Activated naive CD8-positive, alpha-beta T cell treated with anti-CD3 and anti-CD28 coated beads, Interleukin-2, amount 10 ng/mL, durations not matched to agents 7 days and 5 days (primary cell): ENCODE results near the gene SRRM2. TPM values are rescaled to one million over a fixed set of nuclear protein-coding genes. Genes with fewer than 3 reads are reported as not detected.

Experiments used
- ATAC-seq: fragments of 150-1000 bp; cut with Tn5 transposase; one replicate; pipeline ENCODE4 v1.10.0; 2021; ENCODE audit warnings: low read depth, moderate library complexity
- POLR2A ChIA-PET: fragments of 350-600 bp; sonication (Branson Sonifier 250); formaldehyde crosslinking; loops from one replicate; lab custom pipeline; 2021; ENCODE audit warnings: antibody characterized with exemption; lab: Charles Lee
- DNase-seq: peaks from one replicate; pipeline ENCODE4 v3.0.0; 2021
- H3K27ac Mint-ChIP-seq: one replicate; pipeline ENCODE4 v1.8.0; 2022; ENCODE audit warnings: mild to moderate bottlenecking, mixed read lengths
- H3K27me3 Mint-ChIP-seq: one replicate; pipeline ENCODE4 v1.8.0; 2022; ENCODE audit warnings: mild to moderate bottlenecking, moderate library complexity, mixed read lengths
- H3K36me3 Mint-ChIP-seq: one replicate; pipeline ENCODE4 v1.8.0; 2021; ENCODE audit warnings: mild to moderate bottlenecking, mixed read lengths
- H3K4me1 Mint-ChIP-seq: one replicate; pipeline ENCODE4 v1.8.0; 2021; ENCODE audit warnings: mixed read lengths
- H3K4me3 Mint-ChIP-seq: one replicate; pipeline ENCODE4 v1.8.0; 2022; ENCODE audit warnings: mild to moderate bottlenecking, moderate library complexity, mixed read lengths
- H3K9me3 Mint-ChIP-seq: one replicate; pipeline ENCODE4 v1.8.0; 2021; ENCODE audit warnings: mixed read lengths
- total RNA-seq, 2 experiments: library from RNA; stranded (reverse); gene quantifications; one replicate each; pipeline ENCODE4 v1.2.3, GENCODE V29; 2021

The SRRM2 gene
- total RNA-seq, 2 experiments from 2014 or later = 740 to 773 TPM

DNA sequence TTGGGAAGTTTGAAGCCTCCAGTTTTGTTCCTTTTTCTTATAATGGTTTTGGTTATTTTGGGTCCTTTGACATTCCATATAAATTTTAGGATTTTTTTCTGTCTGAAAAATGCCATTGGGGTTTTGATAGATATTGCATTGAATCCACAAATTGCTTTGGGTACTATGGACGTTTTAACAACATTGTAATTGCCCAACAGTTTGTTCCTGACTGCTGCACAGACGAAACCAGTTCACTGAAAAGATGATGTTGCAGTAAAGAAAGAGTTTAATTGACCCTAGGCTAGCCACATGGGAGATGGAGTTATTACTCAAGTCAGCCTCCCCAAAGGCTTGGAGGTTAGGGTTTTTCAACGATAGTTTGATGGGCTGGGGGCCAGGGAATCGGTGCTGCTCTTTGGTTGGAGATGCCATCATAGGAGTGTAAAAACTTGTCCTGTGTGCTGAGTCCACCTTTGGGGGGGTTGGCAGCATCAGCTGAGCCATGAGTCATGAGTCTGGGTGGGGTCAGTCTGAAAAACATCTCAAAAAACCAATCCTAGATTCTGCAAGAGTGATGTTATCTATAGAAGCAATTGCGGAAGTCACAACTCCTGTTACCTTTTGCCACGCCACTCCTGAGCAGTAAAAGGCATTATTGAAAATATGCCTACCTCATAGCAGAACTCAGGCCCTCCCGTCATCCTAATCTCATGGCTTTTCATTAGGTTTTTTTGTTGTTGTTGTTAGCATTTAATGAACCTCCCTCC is 43.1 kb downstream of the SRRM2 start:
- ATAC-seq (no peak), DNase-seq (no peak)
- H3K9me3 Mint-ChIP-seq = no peaks in the 10 kb centered on the region
- H3K27ac Mint-ChIP-seq = no peak overlapping the region
- H3K27me3 Mint-ChIP-seq = peaks cover 33% of the 10 kb centered on the region
- H3K4me1 Mint-ChIP-seq = no peaks in the 10 kb centered on the region
- H3K4me3 Mint-ChIP-seq = no peak overlapping the region
- no peaks in the 10 kb centered on the region for H3K36me3 Mint-ChIP-seq
- POLR2A ChIA-PET = no interaction called here

DNA sequence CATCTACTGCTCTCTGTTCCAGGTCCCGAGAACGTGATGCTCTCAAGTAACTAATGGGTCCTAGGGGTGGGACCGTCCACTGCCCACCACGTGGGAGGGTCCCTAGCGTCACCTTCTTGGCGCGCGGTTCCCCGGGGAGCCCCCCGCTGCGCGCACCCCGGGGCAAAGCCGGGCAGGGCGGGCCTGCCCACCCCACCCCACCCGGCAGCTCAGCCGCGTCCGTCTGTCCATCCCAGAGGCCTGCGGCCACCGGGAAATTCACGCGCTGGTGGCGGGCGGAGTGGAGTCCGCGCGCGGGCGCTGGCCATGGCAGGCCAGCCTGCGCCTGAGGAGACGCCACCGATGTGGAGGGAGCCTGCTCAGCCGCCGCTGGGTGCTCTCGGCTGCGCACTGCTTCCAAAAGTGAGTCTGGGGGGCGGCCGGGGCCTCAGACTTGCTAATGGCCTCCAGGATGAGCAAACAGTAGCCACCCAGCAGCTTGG is 46.3 kb downstream of the SRRM2 start:
- POLR2A ChIA-PET = no interaction called here
- DNase-seq (peak; percentile 11), ATAC-seq (no peak)
- Mint-ChIP-seq H3K27ac (no peak overlapping the region), H3K4me1 (no peaks in the 10 kb centered on the region), H3K4me3 (no peak overlapping the region), H3K27me3 (peaks cover 28% of the 10 kb centered on the region), H3K9me3 (peaks cover under 1% of the 10 kb centered on the region), H3K36me3 (no peaks in the 10 kb centered on the region)

DNA sequence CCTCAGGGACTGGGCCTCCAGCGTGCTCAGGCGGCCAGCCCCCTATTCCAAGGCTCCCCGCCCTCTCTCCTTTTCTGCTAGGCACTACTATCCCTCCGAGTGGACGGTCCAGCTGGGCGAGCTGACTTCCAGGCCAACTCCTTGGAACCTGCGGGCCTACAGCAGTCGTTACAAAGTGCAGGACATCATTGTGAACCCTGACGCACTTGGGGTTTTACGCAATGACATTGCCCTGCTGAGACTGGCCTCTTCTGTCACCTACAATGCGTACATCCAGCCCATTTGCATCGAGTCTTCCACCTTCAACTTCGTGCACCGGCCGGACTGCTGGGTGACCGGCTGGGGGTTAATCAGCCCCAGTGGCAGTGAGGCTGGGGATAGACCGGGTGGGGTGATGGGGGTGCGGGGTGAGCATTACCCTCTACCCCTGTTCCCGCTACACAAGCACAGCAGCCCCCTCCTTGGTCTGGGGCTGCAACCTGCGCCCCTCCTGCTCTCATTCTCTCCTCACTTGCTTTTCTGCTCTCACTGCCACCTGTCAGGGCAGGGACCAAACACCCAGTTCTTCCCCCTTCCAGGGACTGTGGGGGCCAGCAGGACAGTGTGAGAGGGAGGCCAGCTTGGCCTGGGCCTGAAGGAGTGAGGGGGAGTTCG is 46.9 kb downstream of the SRRM2 start:
- POLR2A ChIA-PET = no interaction called here
- H3K9me3 Mint-ChIP-seq = peaks cover 3% of the 10 kb centered on the region
- no peak overlapping the region for H3K27ac Mint-ChIP-seq
- H3K27me3 Mint-ChIP-seq = peaks cover 31% of the 10 kb centered on the region
- H3K4me1 Mint-ChIP-seq = no peaks in the 10 kb centered on the region
- no peak for ATAC-seq
- no peak overlapping the region for H3K4me3 Mint-ChIP-seq
- H3K36me3 Mint-ChIP-seq = no peaks in the 10 kb centered on the region
- DNase-seq = no peak

GRCh38 chr16:2799859-2800226 is 47.4 kb downstream of the SRRM2 start:
- H3K27me3 Mint-ChIP-seq = peaks cover 26% of the 10 kb centered on the region
- peaks cover 4% of the 10 kb centered on the region for H3K9me3 Mint-ChIP-seq
- no peaks in the 10 kb centered on the region for H3K4me1 Mint-ChIP-seq
- ATAC-seq = no peak
- H3K4me3 Mint-ChIP-seq = no peak overlapping the region
- no peak for DNase-seq
- no peak overlapping the region for H3K27ac Mint-ChIP-seq
- POLR2A ChIA-PET = no interaction called here
- no peaks in the 10 kb centered on the region for H3K36me3 Mint-ChIP-seq

GRCh38 chr16:2803545-2804195 is 51.2 kb downstream of the SRRM2 start:
- POLR2A ChIA-PET = no interaction called here
- Mint-ChIP-seq H3K9me3 (peaks cover 7% of the 10 kb centered on the region), H3K4me3 (no peak overlapping the region), H3K36me3 (no peaks in the 10 kb centered on the region), H3K27me3 (peaks cover 11% of the 10 kb centered on the region), H3K4me1 (peaks cover 2% of the 10 kb centered on the region), H3K27ac (no peak overlapping the region)
- DNase-seq (no peak), ATAC-seq (no peak)

DNA sequence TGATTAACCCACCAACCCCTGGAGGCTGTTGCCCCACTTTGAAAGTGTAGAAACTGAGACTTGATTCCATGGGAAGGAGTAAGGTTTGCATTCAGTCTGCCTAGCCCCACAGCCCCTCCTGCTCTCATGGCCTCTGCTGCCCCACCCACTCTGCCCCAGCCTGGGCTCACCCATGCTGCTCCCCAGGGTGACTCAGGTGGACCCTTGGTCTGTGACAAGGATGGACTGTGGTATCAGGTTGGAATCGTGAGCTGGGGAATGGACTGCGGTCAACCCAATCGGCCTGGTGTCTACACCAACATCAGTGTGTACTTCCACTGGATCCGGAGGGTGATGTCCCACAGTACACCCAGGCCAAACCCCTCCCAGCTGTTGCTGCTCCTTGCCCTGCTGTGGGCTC is 52.3 kb downstream of the SRRM2 start:
- Mint-ChIP-seq H3K4me1 (peaks cover 2% of the 10 kb centered on the region), H3K9me3 (peaks cover 7% of the 10 kb centered on the region), H3K36me3 (no peaks in the 10 kb centered on the region), H3K4me3 (no peak overlapping the region), H3K27ac (no peak overlapping the region), H3K27me3 (peaks cover 17% of the 10 kb centered on the region)
- POLR2A ChIA-PET = no interaction called here
- DNase-seq = no peak
- no peak for ATAC-seq

GRCh38 chr16:2806286-2806685 is 53.8 kb downstream of the SRRM2 start:
- H3K9me3 Mint-ChIP-seq = peaks cover 7% of the 10 kb centered on the region
- no peak overlapping the region for H3K4me3 Mint-ChIP-seq
- POLR2A ChIA-PET = no interaction called here
- no peak for ATAC-seq
- H3K4me1 Mint-ChIP-seq = peaks cover 2% of the 10 kb centered on the region
- no peak overlapping the region for H3K27ac Mint-ChIP-seq
- H3K27me3 Mint-ChIP-seq = peaks cover 25% of the 10 kb centered on the region
- no peak for DNase-seq
- H3K36me3 Mint-ChIP-seq = no peaks in the 10 kb centered on the region

DNA sequence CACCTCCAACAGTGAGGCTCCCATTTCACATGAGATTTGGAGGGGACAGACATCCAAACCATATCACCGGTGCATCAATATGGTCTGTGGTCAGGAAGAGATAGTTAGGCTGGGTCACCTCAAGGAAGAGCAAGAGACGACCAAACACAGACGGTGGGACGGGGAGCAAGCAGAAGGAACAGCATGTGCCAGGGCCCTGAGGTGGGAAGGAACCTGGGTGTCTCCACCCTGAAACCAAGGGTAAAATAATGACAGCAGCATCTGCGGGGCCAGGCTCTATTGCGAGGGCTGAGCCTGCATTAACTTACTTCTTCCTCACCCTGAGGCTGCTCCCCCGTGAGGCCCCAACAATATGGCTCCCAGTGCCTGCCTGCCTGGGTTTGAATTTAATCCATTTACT is 55.7 kb downstream of the SRRM2 start:
- no peaks in the 10 kb centered on the region for H3K36me3 Mint-ChIP-seq

GRCh38 chr16:2809149-2809760 is 56.8 kb downstream of the SRRM2 start:
- H3K4me1 Mint-ChIP-seq = peaks cover 2% of the 10 kb centered on the region
- ATAC-seq (no peak), DNase-seq (no peak)
- H3K36me3 Mint-ChIP-seq = no peaks in the 10 kb centered on the region
- H3K9me3 Mint-ChIP-seq = peaks cover 5% of the 10 kb centered on the region
- H3K27ac Mint-ChIP-seq = no peak overlapping the region
- peaks cover 19% of the 10 kb centered on the region for H3K27me3 Mint-ChIP-seq
- POLR2A ChIA-PET = no interaction called here
- no peak overlapping the region for H3K4me3 Mint-ChIP-seq

More for the DNA sequence above, 55.7 kb downstream of the SRRM2 start:
- Mint-ChIP-seq H3K27ac (no peak overlapping the region), H3K27me3 (peaks cover 25% of the 10 kb centered on the region), H3K4me1 (peaks cover 2% of the 10 kb centered on the region), H3K4me3 (no peak overlapping the region), H3K9me3 (peaks cover 7% of the 10 kb centered on the region)
- ATAC-seq = no peak
- POLR2A ChIA-PET = no interaction called here
- no peak for DNase-seq

DNA sequence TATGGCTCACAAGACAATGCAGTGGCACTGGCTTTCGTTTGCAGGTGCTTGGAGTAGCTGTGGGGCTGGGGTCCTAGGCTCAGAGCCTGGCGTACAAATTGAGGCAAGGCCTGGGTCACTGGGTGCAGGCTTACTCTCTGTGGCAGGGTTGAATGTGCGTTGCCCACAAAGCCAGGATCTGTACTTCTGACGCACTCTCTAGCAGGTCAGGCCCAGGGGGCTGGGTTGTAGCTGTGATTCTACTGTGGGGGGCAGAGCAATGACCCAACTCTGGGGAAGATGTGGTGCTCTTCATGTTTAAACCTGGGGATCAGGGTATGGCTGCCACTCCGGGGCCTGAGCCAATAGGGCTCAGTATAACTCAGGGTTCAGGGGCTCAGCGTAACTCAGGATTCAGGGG is 58.2 kb downstream of the SRRM2 start:
- Mint-ChIP-seq H3K27ac (no peak overlapping the region), H3K9me3 (no peaks in the 10 kb centered on the region), H3K27me3 (peaks cover 19% of the 10 kb centered on the region), H3K4me1 (peaks cover 2% of the 10 kb centered on the region), H3K36me3 (no peaks in the 10 kb centered on the region), H3K4me3 (no peak overlapping the region)
- no peak for ATAC-seq
- POLR2A ChIA-PET = interaction anchor here (1.1 kb wide), 1 partner anchor 43 kb away, joined by 5 read pairs; no protein-coding TSS in a partner anchor
- peak; percentile 4 for DNase-seq

DNA sequence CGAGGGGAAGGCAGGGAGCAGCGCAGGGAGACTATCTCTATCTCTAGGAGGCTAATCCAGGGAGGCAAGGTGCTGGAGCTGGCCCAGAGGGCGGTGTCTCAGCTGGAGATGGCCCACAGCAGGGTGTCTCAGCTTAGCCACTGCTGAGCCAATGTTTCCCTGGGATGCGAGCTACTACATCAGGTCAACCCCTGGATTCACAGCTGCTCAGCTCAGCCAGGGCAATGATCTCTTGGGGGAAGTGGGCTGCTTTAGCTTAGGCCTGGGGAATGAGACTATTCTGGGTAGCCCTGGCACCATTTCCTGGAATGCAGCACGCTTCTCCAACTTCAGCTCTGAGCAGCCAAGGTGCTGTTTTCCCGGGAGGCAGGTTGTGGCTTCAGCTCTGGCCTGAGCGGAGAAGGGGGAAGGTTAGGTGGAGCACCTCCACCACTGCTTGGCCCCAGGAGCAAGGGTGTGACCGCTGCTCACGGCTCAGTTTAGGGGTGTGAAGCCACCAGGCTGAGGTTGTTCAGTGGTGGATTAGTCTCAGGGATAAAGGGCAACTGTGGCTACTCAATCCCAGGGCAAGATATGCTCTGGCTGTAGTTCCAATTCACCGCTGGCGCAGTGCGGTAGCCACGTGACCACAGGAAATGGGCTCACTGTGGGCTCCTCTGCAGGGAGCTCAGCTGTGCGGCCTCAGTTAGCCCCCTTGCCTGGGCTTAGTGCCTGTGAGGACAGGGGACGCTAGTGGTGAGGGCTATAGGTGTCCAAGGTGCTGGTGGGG is 59.4 kb downstream of the SRRM2 start:
- H3K27ac Mint-ChIP-seq = no peak overlapping the region
- peaks cover 2% of the 10 kb centered on the region for H3K4me1 Mint-ChIP-seq
- peaks cover 22% of the 10 kb centered on the region for H3K27me3 Mint-ChIP-seq
- H3K9me3 Mint-ChIP-seq = no peaks in the 10 kb centered on the region
- POLR2A ChIA-PET = no interaction called here
- ATAC-seq (no peak), DNase-seq (peak; percentile 26)
- no peaks in the 10 kb centered on the region for H3K36me3 Mint-ChIP-seq
- no peak overlapping the region for H3K4me3 Mint-ChIP-seq

GRCh38 chr16:2813771-2814221 is 61.4 kb downstream of the SRRM2 start:
- POLR2A ChIA-PET = no interaction called here
- DNase-seq (peak; percentile 17), ATAC-seq (no peak)
- peaks cover 19% of the 10 kb centered on the region for H3K27me3 Mint-ChIP-seq
- no peak overlapping the region for H3K4me3 Mint-ChIP-seq
- H3K27ac Mint-ChIP-seq = no peak overlapping the region
- H3K36me3 Mint-ChIP-seq = no peaks in the 10 kb centered on the region
- no peaks in the 10 kb centered on the region for H3K9me3 Mint-ChIP-seq
- H3K4me1 Mint-ChIP-seq = no peaks in the 10 kb centered on the region
